Transverse colon (tissue), 4 donors: ENCODE results near the gene GOT2. TPM values are rescaled to one million over a fixed set of nuclear protein-coding genes. Genes with fewer than 3 reads are reported as not detected.
A peak's percentile ranks its signal among the peaks of the same experiment; 100 is the strongest.

ENCODE experiments used
- DNase-seq: peaks from one replicate; pipeline ENCODE4 v3.0.0-alpha.2; 2019
- H3K27ac ChIP-seq, 4 donors: fragments of 200-600 bp; sonication (generic); 2 replicates each; pipeline ENCODE4 v1.5.1; 2016 to 2018; ENCODE audit warnings: inconsistent platforms in 4 of 4
- H3K27me3 ChIP-seq: fragments of 200-600 bp; sonication (generic); 2 replicates; pipeline ENCODE4 v1.5.1; 2017; ENCODE audit warnings: inconsistent platforms
- H3K36me3 ChIP-seq, 4 donors: fragments of 200-600 bp; sonication (generic); 2 replicates each; pipeline ENCODE4 v1.5.1; 2017 to 2019; ENCODE audit warnings: inconsistent platforms in 4 of 4
- H3K4me1 ChIP-seq, 4 donors: fragments of 200-600 bp; sonication (generic); 2 replicates each; pipeline ENCODE4 v1.5.1; 2017 to 2020; ENCODE audit warnings: inconsistent platforms in 4 of 4
- H3K4me3 ChIP-seq, 4 donors: fragments of 200-600 bp; sonication (generic); 1 replicate in 1 of 4; 2 replicates in 3 of 4; pipeline versions ENCODE4 v1.5.1 to v1.6.1; 2017 to 2019; ENCODE audit warnings: inconsistent platforms in 4 of 4
- H3K9me3 ChIP-seq, 2 donors: fragments of 200-600 bp; sonication (generic); 2 replicates each; pipeline ENCODE4 v1.5.1; 2017 to 2019; ENCODE audit warnings: inconsistent platforms in 2 of 2
- CTCF ChIP-seq, 5 experiments: fragments of 200-600 bp in 3 of 5; fragments of 450-650 bp in 2 of 5; sonication (generic) in 3 of 5; IDR thresholded peaks; 1 replicate in 2 of 5; 2 replicates in 3 of 5; pipeline ENCODE4 v1.5.1; 2016 to 2017; ENCODE audit warnings: antibody characterized with exemption in 5 of 5, inconsistent platforms in 3 of 5, mild to moderate bottlenecking in 2 of 5, moderate library complexity in 1 of 5
- EP300 ChIP-seq: sonication (generic); formaldehyde crosslinking; IDR thresholded peaks from one replicate; pipeline ENCODE4 v1.6.1; 2017; ENCODE audit warnings: antibody characterized with exemption, low read depth
- POLR2A ChIP-seq: fragments of 450-650 bp; IDR thresholded peaks from one replicate; pipeline ENCODE4 v1.6.1; 2016; ENCODE audit warnings: antibody characterized with exemption, mild to moderate bottlenecking, moderate library complexity
- POLR2AphosphoS5 ChIP-seq, 3 donors: sonication (generic); formaldehyde crosslinking; IDR thresholded peaks; one replicate each; pipeline ENCODE4 v1.6.1; 2016; ENCODE audit warnings: antibody characterized with exemption in 3 of 3
- WGBS, 2 donors: methylation state at CpG; one replicate each; pipeline ENCODE4 v1.1.5; 2018; ENCODE audit warnings: low coverage in 1 of 2; 5-methylcytosine and 5-hydroxymethylcytosine counted together
- in situ Hi-C, 4 donors: fragments of 200-750 bp; cut with MboI; loops; one replicate each; pipeline versions ENCODE4 v1.15.0 to v1.15.1; 2017; ENCODE audit warnings: low sequenced_read_pairs in 3 of 4, low pct_ligation_motif_present in 1 of 4, low pct_unique_long_range_greater_than_20kb in 1 of 4
- intact Hi-C: fragments of 100-400 bp; cut with DNase I; formaldehyde crosslinking; loops from one replicate; pipeline ENCODE4 v1.15.1; 2023; ENCODE audit warnings: low total_unique reads
- total RNA-seq, 4 donors: library from RNA; depleted of rRNA; stranded (reverse); fragments of >200 nt; gene quantifications; one replicate each; pipeline ENCODE4 v1.1.0, GENCODE V29; 2016

Gene GOT2
- total RNA-seq, 4 donors from 2014 or later, result 29.7 to 75.1 (median 63.8) TPM

GRCh38 chr16:58767581-58767980 lies 33.5 kb upstream of the GOT2 start:
- in situ Hi-C loops (loop anchor here in 1 of 4 donors (25.0 kb wide), 1 partner anchor 430 kb away; no protein-coding TSS in a partner anchor), intact Hi-C loops (no loop called here)
- DNase-seq, result no peak
- no peaks in the 10 kb centered on the region for H3K9me3 ChIP-seq
- TF ChIP-seq POLR2A (no peak), EP300 (no peak), CTCF (IDR thresholded peaks at IDR 0.05) (no peak), POLR2AphosphoS5 (IDR thresholded peaks at IDR 0.05) (no peak)
- H3K4me3 ChIP-seq, result no peak overlapping the region
- no peaks in the 10 kb centered on the region for H3K4me1 ChIP-seq
- no peak overlapping the region for H3K27ac ChIP-seq
- H3K27me3 ChIP-seq, result no peaks in the 10 kb centered on the region
- 69% methylated on average over 2 of the region's 2 CpGs; no CpG with 5 or more reads in 1 of the 2 donors for WGBS, 2 donors
- no peaks in the 10 kb centered on the region for H3K36me3 ChIP-seq

GRCh38 chr16:58756650-58757332 lies 22.7 kb upstream of the GOT2 start:
- H3K36me3 ChIP-seq, result no peaks in the 10 kb centered on the region
- 23 to 47% methylated on average over 7 of the region's 7 CpGs for WGBS, 2 donors
- H3K4me3 ChIP-seq, result no peak overlapping the region
- no peaks in the 10 kb centered on the region for H3K27me3 ChIP-seq
- in situ Hi-C loops, result loop anchor here in 2 of 4 donors (10.0 to 25.0 kb wide), 2 partner anchors 419 to 422 kb away; no protein-coding TSS in a partner anchor
- H3K4me1 ChIP-seq, result peaks cover 0 to 3% (median 0%) of the 10 kb centered on the region in 4 donors
- no peak for DNase-seq
- no peak for TF ChIP-seq POLR2A
- TF ChIP-seq CTCF (IDR thresholded peaks at IDR 0.05), result peak in 2 of 5 experiments; percentile 3 to 7
- no peaks in the 10 kb centered on the region for H3K9me3 ChIP-seq
- H3K27ac ChIP-seq, result no peak overlapping the region
- intact Hi-C loops, result no loop called here

- in situ Hi-C loops, result loop anchor here in 2 of 4 donors (10.0 to 25.0 kb wide), 2 partner anchors 419 to 421 kb away; no protein-coding TSS in a partner anchor
- intact Hi-C loops, result no loop called here
- 15 to 30% methylated on average over 11 to 17 of the region's 17 CpGs for WGBS, 2 donors
Measured at GRCh38 chr16:58755989-58756649, 22.0 kb upstream of the GOT2 start.

More at GRCh38 chr16:58755989-58756649, 22.0 kb upstream of the GOT2 start:
- H3K4me3 ChIP-seq, result no peak overlapping the region
- DNase-seq, result peak; percentile 76
- no peaks in the 10 kb centered on the region for H3K36me3 ChIP-seq
- H3K9me3 ChIP-seq, result no peaks in the 10 kb centered on the region
- H3K4me1 ChIP-seq, result peaks cover 0 to 3% (median 0%) of the 10 kb centered on the region in 4 donors
- H3K27me3 ChIP-seq, result no peaks in the 10 kb centered on the region
- TF ChIP-seq CTCF (IDR thresholded peaks at IDR 0.05) (peak; percentile 52 to 66 (median 63)), POLR2AphosphoS5 (IDR thresholded peaks at IDR 0.05) (no peak)
- H3K27ac ChIP-seq, result no peak overlapping the region
